H1 (cell line): Measurements from ENCODE around the gene RCBTB2. TPM values are rescaled to one million over a fixed set of nuclear protein-coding genes. Genes with fewer than 3 reads are reported as not detected.

Experiments
- CTCF ChIA-PET: fragments of 300-600 bp; sonication (Branson Sonifier 250); formaldehyde crosslinking; loops from one replicate; lab custom pipeline; 2021; ENCODE audit not compliant: partially characterized antibody; lab: Charles Lee
- POLR2A ChIA-PET: fragments of 300-600 bp; sonication (Branson Sonifier 250); formaldehyde crosslinking; loops from one replicate; lab custom pipeline; 2021; ENCODE audit warnings: inconsistent platforms; ENCODE audit not compliant: partially characterized antibody; lab: Charles Lee
- DNase-seq, 2 experiments: peaks; one replicate each; pipeline versions ENCODE4 v3.0.0 to v3.0.0-alpha.2; 2010 to 2022; ENCODE audit warnings: low spot score in 2 of 2, low read depth in 1 of 2, mixed read lengths in 1 of 2
- FAIRE-seq: peaks from 2 replicates; lab custom pipeline; 2011; peaks lifted over from hg19 to GRCh38; lab: Jason Lieb, UNC
- H2AFZ ChIP-seq: 2 replicates; pipeline ENCODE4 v1.8.1; 2012; ENCODE audit warnings: low read length, inconsistent platforms
- H2AK5ac ChIP-seq: 2 replicates; pipeline ENCODE4 v1.6.1; 2013; ENCODE audit warnings: low read depth, low read length
- H2BK120ac ChIP-seq: replicated peaks from 2 replicates; pipeline ENCODE3; 2013; ENCODE audit warnings: low read depth, low read length, inconsistent platforms
- H2BK12ac ChIP-seq: 2 replicates; pipeline ENCODE4 v1.6.1; 2013; ENCODE audit warnings: low read depth, low read length
- H2BK15ac ChIP-seq: 2 replicates; pipeline ENCODE4 v1.6.1; 2013; ENCODE audit warnings: low read length
- H2BK20ac ChIP-seq: 2 replicates; pipeline ENCODE4 v1.6.1; 2013; ENCODE audit warnings: low read length
- H2BK5ac ChIP-seq: 2 replicates; pipeline ENCODE4 v1.6.1; 2013; ENCODE audit warnings: low read depth, low read length
- H3K14ac ChIP-seq: 2 replicates; pipeline ENCODE4 v1.6.1; 2013; ENCODE audit warnings: inconsistent platforms; ENCODE audit not compliant: insufficient read length
- H3K18ac ChIP-seq: 2 replicates; pipeline ENCODE4 v1.6.1; 2013; ENCODE audit warnings: low read length; ENCODE audit errors: extremely low read depth
- H3K23ac ChIP-seq: 2 replicates; pipeline ENCODE4 v1.6.1; 2013; ENCODE audit warnings: inconsistent platforms; ENCODE audit not compliant: insufficient read length
- H3K23me2 ChIP-seq: 2 replicates; pipeline ENCODE4 v1.6.1; 2013; ENCODE audit warnings: low read depth, low read length
- H3K27ac ChIP-seq: 2 replicates; pipeline ENCODE4 v1.6.1; 2011; ENCODE audit warnings: low read depth, low read length, inconsistent platforms
- H3K27me3 ChIP-seq, 4 experiments: replicated peaks in 1 of 4; 1 replicate in 1 of 4; 2 replicates in 3 of 4; pipeline versions ENCODE4 v1.6.1 to v1.8.1; 2011 to 2013; ENCODE audit warnings: low read length in 3 of 4, mild to moderate bottlenecking in 3 of 4, inconsistent platforms in 2 of 4, mixed read lengths in 2 of 4, moderate library complexity in 1 of 4; ENCODE audit not compliant: control insufficient read depth in 3 of 4, insufficient read depth in 3 of 4; ENCODE audit errors: extremely low read depth in 1 of 4
- H3K36me3 ChIP-seq, 4 experiments: 2 replicates each; pipeline versions ENCODE4 v1.6.1 to v1.8.1; 2011 to 2013; ENCODE audit warnings: mild to moderate bottlenecking in 4 of 4, low read length in 3 of 4, moderate library complexity in 2 of 4, control low read depth in 1 of 4, inconsistent platforms in 1 of 4; ENCODE audit not compliant: insufficient read depth in 4 of 4, control insufficient read depth in 2 of 4
- H3K4ac ChIP-seq: replicated peaks from 2 replicates; pipeline ENCODE3; 2013; ENCODE audit warnings: low read length, low read depth, mixed read lengths, inconsistent platforms; ENCODE audit not compliant: insufficient read length
- H3K4me1 ChIP-seq, 4 experiments: replicated peaks in 1 of 4; 1 replicate in 1 of 4; 2 replicates in 3 of 4; pipeline versions ENCODE4 v1.6.1 to v1.8.1; 2011 to 2013; ENCODE audit warnings: low read length in 3 of 4, inconsistent platforms in 2 of 4, mixed read lengths in 1 of 4; ENCODE audit not compliant: insufficient read depth in 4 of 4, control insufficient read depth in 3 of 4
- H3K4me2 ChIP-seq, 2 experiments: 2 replicates each; pipeline versions ENCODE4 v1.6.1 to v1.8.1; 2011 to 2013; ENCODE audit warnings: low read depth in 2 of 2, low read length in 2 of 2, control low read depth in 1 of 2, inconsistent platforms in 1 of 2, mild to moderate bottlenecking in 1 of 2; ENCODE audit not compliant: insufficient read depth in 1 of 2
- H3K4me3 ChIP-seq, 4 experiments: fragments of 200-600, 300-600 bp in 1 of 4; sonication (generic), shearing (Covaris generic), sonication (Bioruptor Twin) in 1 of 4; 2 replicates each; pipeline versions ENCODE4 v1.5.1 to v1.8.1; 2011 to 2016; ENCODE audit warnings: low read length in 4 of 4, low read depth in 3 of 4, control low read depth in 2 of 4, inconsistent platforms in 2 of 4, mild to moderate bottlenecking in 2 of 4, mixed read lengths in 1 of 4, moderate library complexity in 1 of 4; ENCODE audit not compliant: insufficient read depth in 2 of 4; ENCODE audit errors: extremely low read depth in 1 of 4
- H3K56ac ChIP-seq: replicated peaks from 2 replicates; pipeline ENCODE3; 2013; ENCODE audit warnings: low read depth, mild to moderate bottlenecking, mixed read lengths, low read length, inconsistent platforms; ENCODE audit not compliant: insufficient read length
- H3K79me1 ChIP-seq: 2 replicates; pipeline ENCODE4 v1.6.1; 2013; ENCODE audit warnings: low read depth, low read length, control low read depth
- H3K79me2 ChIP-seq, 2 experiments: 2 replicates each; pipeline versions ENCODE4 v1.6.1 to v1.8.1; 2012 to 2013; ENCODE audit warnings: low read length in 2 of 2, mild to moderate bottlenecking in 2 of 2, inconsistent platforms in 1 of 2; ENCODE audit not compliant: insufficient read depth in 2 of 2, control insufficient read depth in 1 of 2
- H3K9ac ChIP-seq, 4 experiments: replicated peaks in 1 of 4; 1 replicate in 1 of 4; 2 replicates in 3 of 4; pipeline versions ENCODE4 v1.6.1 to v1.8.1; 2011 to 2013; ENCODE audit warnings: low read depth in 3 of 4, low read length in 3 of 4, control low read depth in 2 of 4, mild to moderate bottlenecking in 2 of 4, moderate library complexity in 2 of 4, inconsistent platforms in 1 of 4; ENCODE audit errors: extremely low read depth in 1 of 4
- H3K9me3 ChIP-seq, 2 experiments: 2 replicates each; pipeline versions ENCODE4 v1.6.1 to v1.8.1; 2012 to 2013; ENCODE audit warnings: mild to moderate bottlenecking in 2 of 2, moderate library complexity in 2 of 2, control low read depth in 1 of 2, inconsistent platforms in 1 of 2, low read depth in 1 of 2, low read length in 1 of 2, mixed read lengths in 1 of 2; ENCODE audit not compliant: insufficient read depth in 2 of 2
- H4K20me1 ChIP-seq, 2 experiments: replicated peaks in 1 of 2; 2 replicates each; pipeline versions ENCODE3 to v1.8.1; 2011 to 2013; ENCODE audit warnings: inconsistent platforms in 2 of 2, low read length in 2 of 2, mild to moderate bottlenecking in 1 of 2; ENCODE audit not compliant: insufficient read depth in 2 of 2, control insufficient read depth in 1 of 2
- H4K5ac ChIP-seq: 2 replicates; pipeline ENCODE4 v1.6.1; 2013; ENCODE audit warnings: low read length, low read depth, mixed read lengths, inconsistent platforms; ENCODE audit not compliant: insufficient read length
- H4K8ac ChIP-seq: 2 replicates; pipeline ENCODE4 v1.8.0; 2013; ENCODE audit warnings: mild to moderate bottlenecking, moderate library complexity, low read length, inconsistent platforms; ENCODE audit not compliant: insufficient read depth; ENCODE audit errors: extremely low read depth
- H4K91ac ChIP-seq: replicated peaks from 2 replicates; pipeline ENCODE3; 2013; ENCODE audit warnings: low read length, mixed read lengths, inconsistent platforms; ENCODE audit not compliant: insufficient read length
- ASH2L ChIP-seq: fragments of 200-600, 300-600 bp; sonication (generic); IDR thresholded peaks from one replicate; pipeline ENCODE4 v1.7.1; 2017; ENCODE audit warnings: low read length
- EP300 ChIP-seq, 2 experiments: IDR thresholded peaks; 1 replicate in 1 of 2; 2 replicates in 1 of 2; pipeline ENCODE4 v1.6.1; 2011 to 2012; ENCODE audit warnings: low read depth in 2 of 2, low read length in 2 of 2, mild to moderate bottlenecking in 2 of 2, borderline replicate concordance in 1 of 2, inconsistent platforms in 1 of 2, moderate library complexity in 1 of 2
- HDAC6 ChIP-seq: IDR thresholded peaks from one replicate; pipeline ENCODE4 v1.7.1; 2012; ENCODE audit warnings: low read depth, mild to moderate bottlenecking, inconsistent platforms, low read length, moderate library complexity
- RAD21 ChIP-seq, 2 experiments: IDR thresholded peaks in 1 of 2; conservative IDR thresholded peaks in 1 of 2; 2 replicates each; pipeline ENCODE4 v1.6.1; 2011; ENCODE audit warnings: low read depth in 2 of 2, low read length in 2 of 2, improper control_type of control experiment in 1 of 2, inconsistent platforms in 1 of 2, mild to moderate bottlenecking in 1 of 2, moderate library complexity in 1 of 2
- RBBP5 ChIP-seq: IDR thresholded peaks from 2 replicates; pipeline ENCODE4 v1.7.1; 2012; ENCODE audit warnings: low read depth, mild to moderate bottlenecking, inconsistent platforms, low read length, moderate library complexity, borderline replicate concordance
- RXRA ChIP-seq: IDR thresholded peaks from 2 replicates; pipeline ENCODE4 v1.6.1; 2011; ENCODE audit warnings: low read depth, mild to moderate bottlenecking, low read length, moderate library complexity; ENCODE audit not compliant: insufficient read depth
- SP2 ChIP-seq: IDR thresholded peaks from 2 replicates; pipeline ENCODE4 v1.6.1; 2012; ENCODE audit warnings: mild to moderate bottlenecking, low read length, inconsistent platforms
- TAF7 ChIP-seq: optimal IDR thresholded peaks from 2 replicates; pipeline ENCODE3; 2011; ENCODE audit warnings: low read depth, mild to moderate bottlenecking, inconsistent platforms, low read length, moderate library complexity, borderline replicate concordance
- YY1 ChIP-seq: IDR thresholded peaks from 2 replicates; pipeline ENCODE4 v1.6.1; 2011; ENCODE audit warnings: low read depth, mild to moderate bottlenecking, low read length
- ZNF274 ChIP-seq: IDR thresholded peaks from 2 replicates; pipeline ENCODE4 v1.7.0; 2012; ENCODE audit warnings: low read length, borderline replicate concordance; ENCODE audit errors: extremely low read depth
- WGBS, 2 experiments: shearing (Covaris generic) in 1 of 2; methylation state at CpG; one replicate each; pipeline versions ENCODE4 v1.1.6 to v1.1.7; 2013 to 2015; ENCODE audit warnings: low lambda C conversion rate in 2 of 2, mixed read lengths in 2 of 2, inconsistent platforms in 1 of 2, low coverage in 1 of 2, missing lambda C conversion rate in 1 of 2; ENCODE audit not compliant: insufficient replicate concordance in 2 of 2, insufficient coverage in 1 of 2, insufficient read length in 1 of 2; ENCODE audit errors: extremely low coverage in 1 of 2, missing lambda C conversion rate in 1 of 2; 5-methylcytosine and 5-hydroxymethylcytosine counted together
- polyA plus RNA-seq, 7 experiments: library from polyadenylated mRNA; depleted of rRNA in 3 of 7; stranded (reverse) in 5 of 7; unstranded in 2 of 7; fragments of >200 nt in 5 of 7; fragments of 200-250 nt in 2 of 7; gene quantifications; 1 replicate in 5 of 7; 2 replicates in 1 of 7; 4 replicates in 1 of 7; pipeline versions ENCODE4 v1.2.1 to v1.2.3, GENCODE V29; 2011 to 2013; ENCODE audit warnings: missing spikeins in 2 of 7, mixed read lengths in 2 of 7
- total RNA-seq: library from RNA; stranded (reverse); fragmentation: NEBNext Ultra II Directional; extraction: Animal tissue kit (Norgen Biotek cat#: 25700); gene quantifications from 2 replicates; pipeline ENCODE4 v1.2.1, GENCODE V29; 2021
- TF ChIP-seq, protein P1 (sequence below): IDR thresholded peaks from 2 replicates; pipeline ENCODE4 v1.6.1; 2011; ENCODE audit warnings: low read depth, mild to moderate bottlenecking, low read length; ENCODE audit not compliant: insufficient read depth
- TF ChIP-seq, protein P2 (sequence below): IDR thresholded peaks from 2 replicates; pipeline ENCODE4 v1.6.1; 2011; ENCODE audit warnings: low read length, improper control_type of control experiment

RCBTB2 gene
- total and polyA plus RNA-seq, 2 of the 8 experiments (the other 6 are each of a cell fraction or from before 2014, with no cell fraction given), result 5.2 to 8.4 TPM

DNA sequence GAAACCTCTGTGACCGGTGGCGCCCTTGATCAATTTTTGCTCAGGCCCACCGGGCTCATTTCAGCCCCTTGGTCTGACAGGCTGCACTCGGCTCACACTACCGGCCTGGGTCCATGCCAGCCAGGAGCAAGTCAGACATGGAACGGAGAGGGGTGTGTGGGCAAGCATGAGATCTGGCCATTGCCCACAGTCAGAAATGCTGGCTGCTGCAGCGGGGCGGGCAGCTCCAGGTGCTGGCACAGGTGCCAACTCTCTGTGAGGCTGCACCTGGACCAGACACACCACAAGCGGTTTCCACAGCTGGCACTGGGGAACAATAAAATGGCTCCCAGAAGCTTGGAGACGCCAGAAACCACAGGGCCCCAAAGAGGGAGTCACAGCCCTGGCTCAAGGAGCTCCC, 76.3 kb downstream of the RCBTB2 start:
- no peak overlapping the region for H3K18ac ChIP-seq
- no peak overlapping the region for H4K91ac ChIP-seq
- no peak overlapping the region for H2BK12ac ChIP-seq
- H2BK15ac ChIP-seq, result no peak overlapping the region
- H3K36me3 ChIP-seq, result no peaks in the 10 kb centered on the region
- H2BK20ac ChIP-seq, result no peak overlapping the region
- no peak overlapping the region for H3K27ac ChIP-seq
- no peaks in the 10 kb centered on the region for H3K79me2 ChIP-seq
- H3K14ac ChIP-seq, result no peak overlapping the region
- no peak overlapping the region for H4K8ac ChIP-seq
- 95% methylated on average over 10 of the region's 10 CpGs; no CpG with 5 or more reads in 1 of the 2 experiments for WGBS, 2 experiments
- no peak overlapping the region for H3K56ac ChIP-seq
- ChIA-PET POLR2A (no interaction called here), CTCF (interaction anchor here (1.0 to 1.2 kb wide), 3 partner anchors 9 to 123 kb away, joined by 3 to 4 read pairs (median 3); no protein-coding TSS in a partner anchor)
- no peak overlapping the region for H3K23ac ChIP-seq
- no peaks in the 10 kb centered on the region for H3K27me3 ChIP-seq
- DNase-seq (no peak), FAIRE-seq (no peak)
- no peaks in the 10 kb centered on the region for H4K20me1 ChIP-seq
- H3K9me3 ChIP-seq, result no peaks in the 10 kb centered on the region
- H3K4ac ChIP-seq, result no peak overlapping the region
- no peak overlapping the region for H3K9ac ChIP-seq
- H3K79me1 ChIP-seq, result no peaks in the 10 kb centered on the region
- H2BK5ac ChIP-seq, result no peak overlapping the region
- H4K5ac ChIP-seq, result no peak overlapping the region
- H3K23me2 ChIP-seq, result no peaks in the 10 kb centered on the region
- H2BK120ac ChIP-seq, result no peak overlapping the region
- no peak overlapping the region for H3K4me2 ChIP-seq
- peaks cover 0 to 2% (median 0%) of the 10 kb centered on the region in 4 experiments; a peak in 1 of 7 replicates for H3K4me1 ChIP-seq
- no peak overlapping the region for H2AK5ac ChIP-seq
- H2AFZ ChIP-seq, result no peak overlapping the region
- no peak overlapping the region for H3K4me3 ChIP-seq
- TF ChIP-seq HDAC6, result no peak
- no peak for TF ChIP-seq ZNF274
- TF ChIP-seq, protein P1, sequence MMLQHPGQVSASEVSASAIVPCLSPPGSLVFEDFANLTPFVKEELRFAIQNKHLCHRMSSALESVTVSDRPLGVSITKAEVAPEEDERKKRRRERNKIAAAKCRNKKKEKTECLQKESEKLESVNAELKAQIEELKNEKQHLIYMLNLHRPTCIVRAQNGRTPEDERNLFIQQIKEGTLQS, result no peak
- no peak for TF ChIP-seq RXRA
- TF ChIP-seq, protein P2, sequence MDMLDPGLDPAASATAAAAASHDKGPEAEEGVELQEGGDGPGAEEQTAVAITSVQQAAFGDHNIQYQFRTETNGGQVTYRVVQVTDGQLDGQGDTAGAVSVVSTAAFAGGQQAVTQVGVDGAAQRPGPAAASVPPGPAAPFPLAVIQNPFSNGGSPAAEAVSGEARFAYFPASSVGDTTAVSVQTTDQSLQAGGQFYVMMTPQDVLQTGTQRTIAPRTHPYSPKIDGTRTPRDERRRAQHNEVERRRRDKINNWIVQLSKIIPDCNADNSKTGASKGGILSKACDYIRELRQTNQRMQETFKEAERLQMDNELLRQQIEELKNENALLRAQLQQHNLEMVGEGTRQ, result no peak
- no peak for TF ChIP-seq EP300 (IDR thresholded peaks at IDR 0.05; ENCODE audit: borderline replicate concordance in 1 of 2, low read depth in 2 of 2, low read length in 2 of 2)
- no peak for TF ChIP-seq RBBP5
- TF ChIP-seq TAF7, result no peak
- no peak for TF ChIP-seq ASH2L
- TF ChIP-seq YY1, result no peak
- no peak for TF ChIP-seq RAD21 (IDR thresholded peaks at IDR 0.05 in 1 of 2, conservative IDR thresholded peaks at IDR 0.05 in 1 of 2; ENCODE audit: low read depth in 2 of 2, low read length in 2 of 2)
- no peak for TF ChIP-seq SP2
